OCI-LY1 (cell line): ENCODE measurements around the gene ANKH.

Source experiments
- H2AFZ ChIP-seq: fragments of 200-600 bp; sonication (generic), shearing (Covaris generic); 2 replicates; pipeline ENCODE4 v1.6.0; 2014; ENCODE audit warnings: antibody characterized with exemption, mild to moderate bottlenecking, low read length
- H3F3A ChIP-seq: fragments of 200-600 bp; sonication (generic), shearing (Covaris generic); 2 replicates; pipeline ENCODE4 v1.6.0; 2014; ENCODE audit warnings: mild to moderate bottlenecking, antibody characterized with exemption, low read length, moderate library complexity; ENCODE audit not compliant: insufficient read depth
- H3K27ac ChIP-seq: fragments of 200-600 bp; sonication (generic); 2 replicates; pipeline ENCODE4 v1.5.1; 2014; ENCODE audit warnings: low read length, mixed run types, mild to moderate bottlenecking, low read depth; ENCODE audit not compliant: poor library complexity, severe bottlenecking
- H3K27me3 ChIP-seq: fragments of 200-600 bp; sonication (generic); 2 replicates; pipeline ENCODE4 v1.6.0; 2014; ENCODE audit warnings: antibody characterized with exemption, mild to moderate bottlenecking, low read length, moderate library complexity; ENCODE audit not compliant: insufficient read depth
- H3K36me3 ChIP-seq: fragments of 200-600 bp; sonication (generic); 2 replicates; pipeline ENCODE4 v1.6.1; 2014; ENCODE audit warnings: mild to moderate bottlenecking, antibody characterized with exemption, low read length, moderate library complexity, mixed read lengths; ENCODE audit not compliant: insufficient read depth
- H3K4me1 ChIP-seq: fragments of 200-600 bp; sonication (generic); 2 replicates; pipeline ENCODE4 v1.5.1; 2014; ENCODE audit warnings: mild to moderate bottlenecking, low read length, moderate library complexity; ENCODE audit not compliant: insufficient read depth, severe bottlenecking
- H3K4me2 ChIP-seq: fragments of 200-600 bp; sonication (generic), shearing (Covaris generic); 2 replicates; pipeline ENCODE4 v1.6.1; 2014; ENCODE audit warnings: low read length
- H3K4me3 ChIP-seq: fragments of 200-600 bp; sonication (generic); 2 replicates; pipeline ENCODE4 v1.5.1; 2014; ENCODE audit warnings: low read length, low read depth, mild to moderate bottlenecking, mixed read lengths; ENCODE audit not compliant: poor library complexity, severe bottlenecking
- H3K79me2 ChIP-seq: fragments of 200-600 bp; shearing (Covaris generic); 2 replicates; pipeline ENCODE4 v1.6.1; 2016; ENCODE audit warnings: mixed run types, low read length, mixed read lengths; ENCODE audit not compliant: insufficient read depth
- H3K9ac ChIP-seq: fragments of 200-600 bp; sonication (generic), shearing (Covaris generic); 2 replicates; pipeline ENCODE4 v1.6.1; 2014; ENCODE audit warnings: mild to moderate bottlenecking, low read length, mixed read lengths
- H3K9me2 ChIP-seq: fragments of 200-600 bp; sonication (generic), shearing (Covaris generic); 2 replicates; pipeline ENCODE4 v1.6.1; 2014; ENCODE audit warnings: low read depth, mild to moderate bottlenecking, low read length, mixed read lengths
- H3K9me3 ChIP-seq: fragments of 200-600 bp; shearing (Covaris generic); 2 replicates; pipeline ENCODE4 v1.6.1; 2014; ENCODE audit warnings: low read length, mixed read lengths
- H4K20me1 ChIP-seq: fragments of 200-600 bp; sonication (generic), shearing (Covaris generic); 2 replicates; pipeline ENCODE4 v1.6.0; 2016; ENCODE audit warnings: mild to moderate bottlenecking, low read length; ENCODE audit not compliant: insufficient read depth
- CTCF ChIP-seq: fragments of 200-600 bp; sonication (generic), shearing (Covaris generic); IDR thresholded peaks from 2 replicates; pipeline ENCODE4 v1.5.1; 2017; ENCODE audit warnings: mild to moderate bottlenecking, antibody characterized with exemption, low read length, moderate library complexity, mixed read lengths
- EZH2 ChIP-seq: fragments of 200-600 bp; sonication (generic), shearing (Covaris generic); IDR thresholded peaks from 2 replicates; pipeline ENCODE4 v1.8.0; 2017; ENCODE audit warnings: borderline replicate concordance, mixed run types, mild to moderate bottlenecking, antibody characterized with exemption, low read length, moderate library complexity, mixed read lengths

The ANKH gene

GRCh38 chr5:14909369-14909768 is 37.8 kb upstream of the ANKH start:
- no peak overlapping the region for H2AFZ ChIP-seq
- no peaks in the 10 kb centered on the region for H4K20me1 ChIP-seq
- H3K4me1 ChIP-seq = no peaks in the 10 kb centered on the region
- no peaks in the 10 kb centered on the region for H3F3A ChIP-seq
- no peaks in the 10 kb centered on the region for H3K9me3 ChIP-seq
- no peak for TF ChIP-seq EZH2
- no peak for TF ChIP-seq CTCF
- H3K9me2 ChIP-seq = no peaks in the 10 kb centered on the region
- no peak overlapping the region for H3K27ac ChIP-seq
- H3K4me3 ChIP-seq = no peak overlapping the region
- H3K79me2 ChIP-seq = no peaks in the 10 kb centered on the region
- H3K4me2 ChIP-seq = no peak overlapping the region
- 0 out of 2 replicates have a peak, but pooled peaks cover 3% of the 10 kb centered on the region for H3K27me3 ChIP-seq
- no peak overlapping the region for H3K9ac ChIP-seq
- no peaks in the 10 kb centered on the region for H3K36me3 ChIP-seq

- no peaks in the 10 kb centered on the region for H3F3A ChIP-seq
- no peaks in the 10 kb centered on the region for H4K20me1 ChIP-seq
- no peaks in the 10 kb centered on the region for H3K9me2 ChIP-seq
- no peaks in the 10 kb centered on the region for H3K79me2 ChIP-seq
- H3K4me2 ChIP-seq = no peak overlapping the region
- no peak for TF ChIP-seq EZH2
- no peak for TF ChIP-seq CTCF
- H2AFZ ChIP-seq = no peak overlapping the region
- H3K9me3 ChIP-seq = no peaks in the 10 kb centered on the region
- H3K4me1 ChIP-seq = no peaks in the 10 kb centered on the region
- H3K4me3 ChIP-seq = no peak overlapping the region
- no peak overlapping the region for H3K9ac ChIP-seq
- no peaks in the 10 kb centered on the region for H3K36me3 ChIP-seq
- 0 out of 2 replicates have a peak, but pooled peaks cover 3% of the 10 kb centered on the region for H3K27me3 ChIP-seq
- no peak overlapping the region for H3K27ac ChIP-seq
Measured at GRCh38 chr5:14908172-14908571, 36.6 kb upstream of the ANKH start.

GRCh38 chr5:14906628-14907027 is 35.0 kb upstream of the ANKH start:
- Histone ChIP-seq H3K4me3 (no peak overlapping the region), H3K4me2 (no peak overlapping the region), H3K9ac (no peak overlapping the region), H3K79me2 (no peaks in the 10 kb centered on the region), H3F3A (no peaks in the 10 kb centered on the region), H3K27me3 (no peaks in the 10 kb centered on the region), H4K20me1 (no peaks in the 10 kb centered on the region), H3K27ac (no peak overlapping the region), H3K9me3 (no peaks in the 10 kb centered on the region), H3K9me2 (no peaks in the 10 kb centered on the region), H3K36me3 (no peaks in the 10 kb centered on the region), H2AFZ (no peak overlapping the region), H3K4me1 (no peaks in the 10 kb centered on the region)
- no peak for TF ChIP-seq CTCF
- no peak for TF ChIP-seq EZH2
